Measurements from ENCODE around the gene AP1G2. TPM values are rescaled to one million over a fixed set of nuclear protein-coding genes. Genes with fewer than 3 reads are reported as not detected.
A peak's percentile ranks its signal among the peaks of the same experiment; 100 is the strongest.

Gene AP1G2
- total and polyA plus RNA-seq, 12 donors = 6.6 to 58.5 (median 10.8) TPM

GRCh38 chr14:23563473-23564180 lies 4.0 kb downstream of the AP1G2 start:
- WGBS, 2 donors = 81 to 84% methylated on average over 14 of the region's 14 CpGs
- H3K27me3 ChIP-seq = no peaks in the 10 kb centered on the region
- TF ChIP-seq CTCF (IDR thresholded peaks at IDR 0.05) = no peak
- peaks cover 0 to 72% (median 0%) of the 10 kb centered on the region in 9 donors for H3K36me3 ChIP-seq
- no peak overlapping the region for H3K27ac ChIP-seq
- H3K9me3 ChIP-seq = no peaks in the 10 kb centered on the region
- no peak for DNase-seq
- no peak overlapping the region for H3K4me3 ChIP-seq
- H3K4me1 ChIP-seq = peaks cover 2 to 25% (median 12%) of the 10 kb centered on the region in 9 donors
- ATAC-seq = no peak
- intact Hi-C loops (cut with DNase I) = loop anchor here in 8 of 10 donors (2.0 to 10.0 kb wide), 7 partner anchors 81 to 299 kb away; partner anchors contain the start of gene PABPN1 (in 2 of the 8)

- Histone ChIP-seq H3K27ac (no peak overlapping the region), H3K4me3 (no peak overlapping the region), H3K36me3 (peaks cover 0 to 77% (median 0%) of the 10 kb centered on the region in 9 donors), H3K9me3 (no peaks in the 10 kb centered on the region), H3K27me3 (no peaks in the 10 kb centered on the region), H3K4me1 (peaks cover under 1 to 19% (median 8%) of the 10 kb centered on the region in 9 donors)
- ATAC-seq (peak in 2 of 8 donors; percentile 14 to 24), DNase-seq (no peak)
- intact Hi-C loops (cut with DNase I) = loop anchor here in 9 of 10 donors (1.0 to 10.0 kb wide), 8 partner anchors 81 to 298 kb away; partner anchors contain the start of gene PABPN1 (in 2 of the 9)
- TF ChIP-seq CTCF (IDR thresholded peaks at IDR 0.05) = peak; percentile 83 to 94 (median 89)
- WGBS, 2 donors = 87 to 93% methylated on average over 2 of the region's 2 CpGs
Observed at GRCh38 chr14:23562822-23563472, 4.6 kb downstream of the AP1G2 start.

- intact Hi-C loops (cut with DNase I) = loop anchor here in 9 of 10 donors (1.0 to 10.0 kb wide), 8 partner anchors 80 to 297 kb away; partner anchors contain the start of gene PABPN1 (in 2 of the 9)
- ATAC-seq = peak in 1 of 8 donors; percentile 42
- no peaks in the 10 kb centered on the region for H3K27me3 ChIP-seq
- TF ChIP-seq CTCF (IDR thresholded peaks at IDR 0.05) = no peak
- WGBS, 2 donors = 77 to 87% methylated on average over 15 of the region's 15 CpGs
- no peak overlapping the region for H3K27ac ChIP-seq
- DNase-seq = no peak
- H3K9me3 ChIP-seq = no peaks in the 10 kb centered on the region
- H3K4me1 ChIP-seq = peaks cover 2 to 19% (median 13%) of the 10 kb centered on the region in 9 donors
- no peak overlapping the region for H3K4me3 ChIP-seq
- H3K36me3 ChIP-seq = peaks cover 0 to 77% (median 0%) of the 10 kb centered on the region in 9 donors
Observed at GRCh38 chr14:23561873-23562821, 5.4 kb downstream of the AP1G2 start.

Data from heart right ventricle (tissue), 16 donors.